ENCODE results near the gene SLC9A2.

The SLC9A2 gene

GRCh38 chr2:102686479-102687439 lies 67.4 kb downstream of the SLC9A2 start:
- no peak for TF ChIP-seq POLR2AphosphoS5 (IDR thresholded peaks at IDR 0.05; ENCODE audit: low read depth, low read length)
- TF ChIP-seq SPI1 (IDR thresholded peaks at IDR 0.05; ENCODE audit: low read depth, low read length), result peak; percentile 74
- DNase-seq (ENCODE audit: insufficient read length, low spot score) (no peak), FAIRE-seq (peak; percentile 13)

- FAIRE-seq (no peak), DNase-seq (ENCODE audit: insufficient read length, low spot score) (no peak)
- TF ChIP-seq SPI1 (IDR thresholded peaks at IDR 0.05; ENCODE audit: low read depth, low read length) (no peak), POU2F2 (IDR thresholded peaks at IDR 0.05; ENCODE audit: low read depth, low read length) (no peak), POLR2A (IDR thresholded peaks at IDR 0.05; ENCODE audit: low read depth, low read length) (no peak), PAX5 (IDR thresholded peaks at IDR 0.05; ENCODE audit: insufficient read depth, low read length, severe bottlenecking) (no peak), TAF1 (IDR thresholded peaks at IDR 0.05; ENCODE audit: low read depth, low read length) (no peak)
These were observed 70.7 kb downstream of the SLC9A2 start for GRCh38 chr2:102690012-102690411.

GRCh38 chr2:102696463-102696862 lies 77.1 kb downstream of the SLC9A2 start:
- FAIRE-seq (no peak), DNase-seq (ENCODE audit: insufficient read length, low spot score) (no peak)
- no peak for TF ChIP-seq PAX5 (IDR thresholded peaks at IDR 0.05; ENCODE audit: insufficient read depth, low read length, severe bottlenecking)
- TF ChIP-seq POU2F2 (IDR thresholded peaks at IDR 0.05; ENCODE audit: low read depth, low read length), result no peak
- no peak for TF ChIP-seq POLR2A (IDR thresholded peaks at IDR 0.05; ENCODE audit: low read depth, low read length)
- no peak for TF ChIP-seq POLR2AphosphoS5 (IDR thresholded peaks at IDR 0.05; ENCODE audit: low read depth, low read length)
- no peak for TF ChIP-seq TAF1 (IDR thresholded peaks at IDR 0.05; ENCODE audit: low read depth, low read length)
- TF ChIP-seq SPI1 (IDR thresholded peaks at IDR 0.05; ENCODE audit: low read depth, low read length), result no peak

DNA sequence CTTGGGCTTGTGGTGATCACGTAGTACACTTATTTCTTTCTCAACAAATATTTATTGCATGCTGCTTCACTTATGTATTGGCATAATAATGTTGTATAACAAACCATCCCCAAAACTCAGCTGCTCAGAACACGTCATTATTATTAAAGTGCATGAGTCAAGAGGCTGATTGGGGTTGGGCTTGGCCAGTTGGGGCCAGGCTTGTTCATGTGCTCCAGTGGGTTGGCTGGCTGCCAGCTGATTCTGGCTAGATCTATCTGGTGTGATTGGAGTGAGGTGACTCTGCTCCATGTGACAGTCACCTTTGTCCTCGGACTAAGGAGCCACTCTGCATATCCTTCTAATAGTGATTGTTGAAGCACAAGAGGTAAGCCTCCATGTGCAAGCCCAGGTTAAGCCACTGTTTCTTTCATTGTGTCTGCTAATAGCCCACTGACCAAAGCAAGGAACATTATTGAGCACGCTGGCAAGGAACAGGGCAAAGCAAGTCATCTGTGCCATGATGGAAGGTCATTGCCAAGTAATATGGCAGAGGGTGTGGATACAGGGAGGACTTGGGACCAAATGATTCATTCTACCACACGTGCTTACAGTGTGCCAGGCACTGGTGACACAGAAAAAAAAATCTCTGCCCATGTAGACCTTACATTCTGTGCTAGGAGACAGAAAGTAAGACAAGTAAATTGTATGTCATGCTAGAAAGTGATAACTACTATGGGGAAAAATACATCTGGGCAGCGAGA lies 79.2 kb downstream of the SLC9A2 start:
- TF ChIP-seq PAX5 (IDR thresholded peaks at IDR 0.05; ENCODE audit: insufficient read depth, low read length, severe bottlenecking) (no peak), POLR2AphosphoS5 (IDR thresholded peaks at IDR 0.05; ENCODE audit: low read depth, low read length) (no peak), SPI1 (IDR thresholded peaks at IDR 0.05; ENCODE audit: low read depth, low read length) (no peak), TAF1 (IDR thresholded peaks at IDR 0.05; ENCODE audit: low read depth, low read length) (no peak), POLR2A (IDR thresholded peaks at IDR 0.05; ENCODE audit: low read depth, low read length) (no peak), POU2F2 (IDR thresholded peaks at IDR 0.05; ENCODE audit: low read depth, low read length) (no peak)
- DNase-seq (ENCODE audit: insufficient read length, low spot score) (no peak), FAIRE-seq (no peak)

- FAIRE-seq (no peak), DNase-seq (ENCODE audit: insufficient read length, low spot score) (no peak)
- TF ChIP-seq PAX5 (IDR thresholded peaks at IDR 0.05; ENCODE audit: insufficient read depth, low read length, severe bottlenecking) (no peak), POLR2AphosphoS5 (IDR thresholded peaks at IDR 0.05; ENCODE audit: low read depth, low read length) (no peak), SPI1 (IDR thresholded peaks at IDR 0.05; ENCODE audit: low read depth, low read length) (no peak), POLR2A (IDR thresholded peaks at IDR 0.05; ENCODE audit: low read depth, low read length) (no peak), TAF1 (IDR thresholded peaks at IDR 0.05; ENCODE audit: low read depth, low read length) (no peak), POU2F2 (IDR thresholded peaks at IDR 0.05; ENCODE audit: low read depth, low read length) (no peak)
These were observed 84.0 kb downstream of the SLC9A2 start for GRCh38 chr2:102703305-102703704.

- FAIRE-seq (peak; percentile 38), DNase-seq (ENCODE audit: insufficient read length, low spot score) (no peak)
- TF ChIP-seq SPI1 (IDR thresholded peaks at IDR 0.05; ENCODE audit: low read depth, low read length) (no peak), POU2F2 (IDR thresholded peaks at IDR 0.05; ENCODE audit: low read depth, low read length) (no peak), TAF1 (IDR thresholded peaks at IDR 0.05; ENCODE audit: low read depth, low read length) (no peak), POLR2A (IDR thresholded peaks at IDR 0.05; ENCODE audit: low read depth, low read length) (no peak), POLR2AphosphoS5 (IDR thresholded peaks at IDR 0.05; ENCODE audit: low read depth, low read length) (no peak), PAX5 (IDR thresholded peaks at IDR 0.05; ENCODE audit: insufficient read depth, low read length, severe bottlenecking) (no peak)
These were observed 84.4 kb downstream of the SLC9A2 start for GRCh38 chr2:102703748-102704147.

DNA sequence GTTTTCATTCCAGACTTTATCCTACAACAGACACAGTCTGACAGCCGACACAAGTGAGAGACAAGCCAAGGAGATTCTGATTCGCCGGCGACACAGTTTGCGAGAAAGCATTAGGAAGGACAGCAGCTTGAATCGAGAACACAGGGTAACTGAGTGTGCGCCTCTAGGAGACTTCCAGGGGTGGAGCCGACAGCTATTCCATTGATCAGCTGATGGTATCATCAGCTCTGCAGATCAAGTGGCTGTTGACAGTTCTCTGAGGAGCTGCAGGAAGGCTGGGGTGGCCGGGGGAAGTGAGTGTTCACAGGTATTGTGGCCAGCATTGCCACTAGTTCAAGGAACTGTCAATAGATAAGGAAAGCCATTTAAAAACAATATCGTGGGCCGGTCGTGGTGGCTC lies 85.2 kb downstream of the SLC9A2 start:
- DNase-seq (ENCODE audit: insufficient read length, low spot score), result no peak

GRCh38 chr2:102707796-102708695 lies 88.7 kb downstream of the SLC9A2 start:
- TF ChIP-seq POLR2AphosphoS5 (IDR thresholded peaks at IDR 0.05; ENCODE audit: low read depth, low read length) (no peak), POU2F2 (IDR thresholded peaks at IDR 0.05; ENCODE audit: low read depth, low read length) (no peak), TAF1 (IDR thresholded peaks at IDR 0.05; ENCODE audit: low read depth, low read length) (no peak), SPI1 (IDR thresholded peaks at IDR 0.05; ENCODE audit: low read depth, low read length) (no peak), PAX5 (IDR thresholded peaks at IDR 0.05; ENCODE audit: insufficient read depth, low read length, severe bottlenecking) (no peak), POLR2A (IDR thresholded peaks at IDR 0.05; ENCODE audit: low read depth, low read length) (no peak)
- no peak for DNase-seq (ENCODE audit: insufficient read length, low spot score)
- no peak for FAIRE-seq

More for the DNA sequence above, 85.2 kb downstream of the SLC9A2 start:
- no peak for FAIRE-seq
- TF ChIP-seq POLR2AphosphoS5 (IDR thresholded peaks at IDR 0.05; ENCODE audit: low read depth, low read length) (no peak), TAF1 (IDR thresholded peaks at IDR 0.05; ENCODE audit: low read depth, low read length) (no peak), POU2F2 (IDR thresholded peaks at IDR 0.05; ENCODE audit: low read depth, low read length) (no peak), SPI1 (IDR thresholded peaks at IDR 0.05; ENCODE audit: low read depth, low read length) (no peak), POLR2A (IDR thresholded peaks at IDR 0.05; ENCODE audit: low read depth, low read length) (no peak), PAX5 (IDR thresholded peaks at IDR 0.05; ENCODE audit: insufficient read depth, low read length, severe bottlenecking) (no peak)

All from GM12891 (cell line).